HepG2 (cell line): ENCODE measurements around the gene CAMK2D.

Experiments used
- ELF1 ChIP-seq: sonication (generic); formaldehyde crosslinking; IDR thresholded peaks from 2 replicates; pipeline ENCODE4 v1.4.0; 2020; ENCODE audit warnings: missing genetic modification reagents
- POLR2AphosphoS5 ChIP-seq: IDR thresholded peaks from 2 replicates; pipeline ENCODE4 v1.6.1; 2012; ENCODE audit warnings: low read depth, low read length
- PRDM15 ChIP-seq: sonication (generic); formaldehyde crosslinking; IDR thresholded peaks from 2 replicates; pipeline ENCODE4 v1.4.0; 2020; ENCODE audit warnings: missing genetic modification reagents
- SCMH1 ChIP-seq: sonication (generic); formaldehyde crosslinking; IDR thresholded peaks from 2 replicates; pipeline ENCODE4 v1.9.0; 2021; ENCODE audit warnings: missing genetic modification reagents, mild to moderate bottlenecking, borderline replicate concordance
- TCF7L2 ChIP-seq: IDR thresholded peaks from 2 replicates; pipeline ENCODE4 v1.6.1; 2011; ENCODE audit warnings: mild to moderate bottlenecking, low read depth, low read length, moderate library complexity
- ZNF562 ChIP-seq: sonication (generic); formaldehyde crosslinking; IDR thresholded peaks from 2 replicates; pipeline ENCODE4 v1.8.0; 2022; ENCODE audit warnings: missing genetic modification reagents, borderline replicate concordance
- ZNF703 ChIP-seq: sonication (generic); formaldehyde crosslinking; IDR thresholded peaks from 2 replicates; pipeline ENCODE4 v1.5.1; 2020; ENCODE audit warnings: missing genetic modification reagents, mild to moderate bottlenecking, moderate library complexity, borderline replicate concordance
- ZNF772 ChIP-seq: sonication (generic); formaldehyde crosslinking; IDR thresholded peaks from 2 replicates; pipeline ENCODE4 v1.5.0; 2020; ENCODE audit warnings: mild to moderate bottlenecking, missing genetic modification reagents

GRCh38 chr4:113495790-113496189 lies 265.7 kb downstream of the CAMK2D start:
- TF ChIP-seq ZNF562 (CRISPR knock-in tag) (no peak), ZNF772 (no peak), ZNF703 (no peak), PRDM15 (no peak), TCF7L2 (no peak), POLR2AphosphoS5 (no peak), SCMH1 (CRISPR knock-in tag) (no peak), ELF1 (CRISPR knock-in tag) (no peak)
